Regular cardiac myocyte (primary cell): ENCODE data around the gene KANSL2. TPM values are rescaled to one million over a fixed set of nuclear protein-coding genes. Genes with fewer than 3 reads are reported as not detected.

Experiments used
- total RNA-seq: library from RNA; depleted of rRNA; stranded (reverse); fragments of >200 nt; gene quantifications from 2 replicates; pipeline ENCODE4 v1.2.3, GENCODE V29; 2014

KANSL2 gene
- total RNA-seq: 60.9 and 63.8 TPM in 2 replicates

GRCh38 chr12:48681710-48682532 lies at the start of gene KANSL2:
KANSL2 (minus strand) TSS chr12:48682238; CDS start chr12:48681632, 606 bp downstream.

GRCh38 chr12:48716493-48717251 lies 34.6 kb upstream of the KANSL2 start, which contains the start of gene CCNT1:
CCNT1 (minus strand) TSS chr12:48716707; CDS start chr12:48716675, 32 bp downstream.

Other genes starting within 250 kb of the KANSL2 start
- not detected in 2 replicates for gene ANP32D, start 209.7 kb downstream of the KANSL2 start, total RNA-seq
- gene C12orf54, start 199.7 kb downstream of the KANSL2 start, total RNA-seq: under 0.01 TPM in 1 of 2 replicates, not detected in the other
- not detected in 2 replicates for gene OR8S1, start 156.6 kb downstream of the KANSL2 start, total RNA-seq
- gene LALBA, start 112.2 kb downstream of the KANSL2 start, total RNA-seq: not detected in 2 replicates
- 27.3 and 31.4 TPM in 2 replicates for gene CCNT1, start 34.5 kb upstream of the KANSL2 start, total RNA-seq
- gene ADCY6, start 106.9 kb upstream of the KANSL2 start, total RNA-seq: 48.9 and 76.4 TPM in 2 replicates
- 10.1 and 10.7 TPM in 2 replicates for gene CACNB3, start 136.3 kb upstream of the KANSL2 start, total RNA-seq
- 76.7 and 104 TPM in 2 replicates for gene DDX23, start 169.9 kb upstream of the KANSL2 start, total RNA-seq
- 0.19 and 0.28 TPM in 2 replicates for gene RND1, start 183.6 kb upstream of the KANSL2 start, total RNA-seq
- gene FKBP11, start 243.3 kb upstream of the KANSL2 start, total RNA-seq: 26.8 and 38.9 TPM in 2 replicates